Neural cell (in vitro differentiated cells): ENCODE measurements around the gene CPNE4.

ENCODE experiments used
- CTCF ChIP-seq: fragments of 450-650 bp; IDR thresholded peaks from 2 replicates; pipeline ENCODE4 v1.5.1; 2014; ENCODE audit warnings: antibody characterized with exemption, mild to moderate bottlenecking, moderate library complexity; ENCODE audit not compliant: poor library complexity, severe bottlenecking
- EP300 ChIP-seq: fragments of 450-650 bp; conservative IDR thresholded peaks from 2 replicates; pipeline ENCODE4 v1.6.1; 2014; ENCODE audit warnings: antibody characterized with exemption, mild to moderate bottlenecking, moderate library complexity; ENCODE audit not compliant: poor library complexity, severe bottlenecking
- EZH2 ChIP-seq: fragments of 200-600, 300-800 bp; shearing (Covaris generic), sonication (generic); IDR thresholded peaks from 2 replicates; pipeline ENCODE4 v1.6.1; 2014; ENCODE audit warnings: antibody characterized with exemption, low read length, borderline replicate concordance, mild to moderate bottlenecking; ENCODE audit not compliant: insufficient read depth, poor library complexity, severe bottlenecking
- TAF1 ChIP-seq: IDR thresholded peaks from 2 replicates; pipeline ENCODE4 v1.6.1; 2012; ENCODE audit warnings: low read depth

GRCh38 chr3:131812433-131812832 is 222.4 kb downstream of the CPNE4 start:
- TF ChIP-seq CTCF, result no peak
- no peak for TF ChIP-seq EP300
- TF ChIP-seq TAF1, result no peak
- no peak for TF ChIP-seq EZH2
